Measurements from ENCODE around the gene CAB39. TPM values are rescaled to one million over a fixed set of nuclear protein-coding genes. Genes with fewer than 3 reads are reported as not detected.

CAB39 gene
- total and polyA plus RNA-seq, 2 experiments from 2014 or later: 18.7 to 67.5 TPM

GRCh38 chr2:230864605-230865306, 152.1 kb downstream of the CAB39 start, which contains the start of gene ITM2C:
TSS of gene ITM2C (plus strand) at chr2:230864942. CDS start at chr2:230865026, 84 bp downstream.
- peaks cover 57% of the 10 kb centered on the region for H3K4me1 ChIP-seq (ENCODE audit: insufficient read depth)
- peak; percentile 82 for DNase-seq (ENCODE audit: low spot score)
- peak; percentile 17 for ATAC-seq
- H2AFZ ChIP-seq: peak within 1 kb of the TSS; percentile 98
- H3K27ac Mint-ChIP-seq: peak within 1 kb of the TSS; percentile 95
- H3F3A ChIP-seq (replicated peaks; ENCODE audit: low read depth): peaks cover 9% of the 10 kb centered on the region; the same call in 1 of the 2 replicates
- H3K4me3 ChIP-seq: peak within 1 kb of the TSS; percentile 98
- peaks cover 23% of the 10 kb centered on the region for H3K27me3 Mint-ChIP-seq (ENCODE audit: insufficient read depth, low read depth, poor library complexity)
- TF ChIP-seq CTCF (conservative IDR thresholded peaks at IDR 0.05; ENCODE audit: low read depth in 2 of 2) (peak; percentile 23 to 53; a peak in 3 of 4 replicates), ETS1 (IDR thresholded peaks at IDR 0.05) (peak; percentile 32; the same call in 1 of the 2 replicates), POLR2AphosphoS5 (IDR thresholded peaks at IDR 0.05; ENCODE audit: low read depth) (peak; percentile 75), ZNF114 (CRISPR knock-in tag; IDR thresholded peaks at IDR 0.05) (no peak)
- no peaks in the 10 kb centered on the region for H3K27me3 ChIP-seq (ENCODE audit: insufficient read depth)
- H3K9me3 Mint-ChIP-seq: no peaks in the 10 kb centered on the region
- peak within 1 kb of the TSS; percentile 88 for H3K4me2 ChIP-seq
- peaks cover 49% of the 10 kb centered on the region for H3K79me2 ChIP-seq (replicated peaks; ENCODE audit: insufficient read depth)
- peaks cover 11% of the 10 kb centered on the region; the same call in 2 of the 3 replicates for H3K36me3 Mint-ChIP-seq (ENCODE audit: low read depth)
- peak within 1 kb of the TSS; percentile 97 for H3K27ac ChIP-seq (ENCODE audit: low read depth)
- no peaks in the 10 kb centered on the region for H3K36me3 ChIP-seq (ENCODE audit: insufficient read depth)
- H3K9me2 ChIP-seq (ENCODE audit: insufficient read depth): no peaks in the 10 kb centered on the region
- peaks cover 67% of the 10 kb centered on the region for H3K4me1 Mint-ChIP-seq
- H4K20me1 ChIP-seq (replicated peaks; ENCODE audit: insufficient read depth): peaks cover 8% of the 10 kb centered on the region; the same call in 1 of the 2 replicates
- peak within 1 kb of the TSS; percentile 92 for H3K4me3 Mint-ChIP-seq

GRCh38 chr2:230865307-230865765, 152.7 kb downstream of the CAB39 start:
- Mint-ChIP-seq H3K27ac (peak overlapping the region; percentile 92), H3K27me3 (ENCODE audit: insufficient read depth, low read depth, poor library complexity) (peaks cover 29% of the 10 kb centered on the region)
- peaks cover 63% of the 10 kb centered on the region for H3K4me1 ChIP-seq (ENCODE audit: insufficient read depth)
- no peak for TF ChIP-seq NANOG (IDR thresholded peaks at IDR 0.05; ENCODE audit: borderline replicate concordance)
- no peak for TF ChIP-seq CREB1 (CRISPR knock-in tag; IDR thresholded peaks at IDR 0.05; ENCODE audit: low read depth)
- no peak for TF ChIP-seq STAT1 (IDR thresholded peaks at IDR 0.05; ENCODE audit: unreplicated experiment)
- no peak for TF ChIP-seq ZNF114 (CRISPR knock-in tag; IDR thresholded peaks at IDR 0.05)
- no peak for TF ChIP-seq EZH2phosphoT487 (IDR thresholded peaks at IDR 0.05; ENCODE audit: unreplicated experiment)
- TF ChIP-seq ETS1 (IDR thresholded peaks at IDR 0.05): no peak
- no peak for TF ChIP-seq ZNF462 (CRISPR knock-in tag; IDR thresholded peaks at IDR 0.05)
- no peak for TF ChIP-seq POLR2AphosphoS5 (IDR thresholded peaks at IDR 0.05; ENCODE audit: low read depth)

More at GRCh38 chr2:230865307-230865765, 152.7 kb downstream of the CAB39 start:
- Mint-ChIP-seq H3K4me3 (peak overlapping the region; percentile 92), H3K4me1 (peaks cover 73% of the 10 kb centered on the region), H3K36me3 (ENCODE audit: low read depth) (peaks cover 14% of the 10 kb centered on the region; the same call in 2 of the 3 replicates), H3K9me3 (no peaks in the 10 kb centered on the region)
- DNase-seq (ENCODE audit: low spot score) (peak; percentile 78), ATAC-seq (no peak; the same call in 2 of the 3 replicates)
- peak overlapping the region; percentile 88 for H3K4me2 ChIP-seq
- H3K4me3 ChIP-seq: peak overlapping the region; percentile 98
- H3K9me2 ChIP-seq (ENCODE audit: insufficient read depth): no peaks in the 10 kb centered on the region
- H2AFZ ChIP-seq: no peak overlapping the region
- H3K27ac ChIP-seq (ENCODE audit: low read depth): peak overlapping the region; percentile 97
- H3K79me2 ChIP-seq (replicated peaks; ENCODE audit: insufficient read depth): peaks cover 55% of the 10 kb centered on the region
- no peaks in the 10 kb centered on the region for H3K36me3 ChIP-seq (ENCODE audit: insufficient read depth)
- peaks cover 9% of the 10 kb centered on the region; the same call in 1 of the 2 replicates for H3F3A ChIP-seq (replicated peaks; ENCODE audit: low read depth)
- peaks cover 13% of the 10 kb centered on the region; the same call in 1 of the 2 replicates for H4K20me1 ChIP-seq (replicated peaks; ENCODE audit: insufficient read depth)
- no peaks in the 10 kb centered on the region for H3K27me3 ChIP-seq (ENCODE audit: insufficient read depth)
